ENCODE data around the gene DUSP16.

Gene DUSP16

GRCh38 chr12:12488296-12488695, 74.4 kb downstream of the DUSP16 start:
- Histone ChIP-seq H3K4me1 (peaks cover 0 to 4% (median 0%) of the 10 kb centered on the region in 10 experiments; a peak in 4 of 20 replicates), H3K9ac (no peak overlapping the region), H3K4me2 (no peak overlapping the region), H4K20me1 (no peaks in the 10 kb centered on the region), H3K27ac (no peak overlapping the region), H3K27me3 (no peaks in the 10 kb centered on the region), H3K4me3 (no peak overlapping the region), H3K36me3 (peaks cover 0 to 44% (median 7%) of the 10 kb centered on the region in 11 experiments; a peak in 10 of 22 replicates), H3K9me3 (replicated peaks in 1 of 11) (no peaks in the 10 kb centered on the region)
- no peak for TF ChIP-seq Cebpa-rat (IDR thresholded peaks at IDR 0.05)

- Histone ChIP-seq H4K20me1 (no peaks in the 10 kb centered on the region), H3K27ac (no peak overlapping the region), H3K4me3 (no peak overlapping the region), H3K4me2 (no peak overlapping the region), H3K9me3 (replicated peaks in 1 of 11) (no peaks in the 10 kb centered on the region), H3K9ac (no peak overlapping the region), H3K27me3 (no peaks in the 10 kb centered on the region), H3K4me1 (peaks cover 0 to 12% (median 4%) of the 10 kb centered on the region in 10 experiments; a peak in 9 of 20 replicates), H3K36me3 (peaks cover 0 to 49% (median 7%) of the 10 kb centered on the region in 11 experiments; a peak in 10 of 22 replicates)
- TF ChIP-seq Cebpa-rat (IDR thresholded peaks at IDR 0.05), result no peak
These were observed 75.2 kb downstream of the DUSP16 start for GRCh38 chr12:12487490-12487889.

GRCh38 chr12:12486661-12487240, 75.9 kb downstream of the DUSP16 start:
- H3K4me1 ChIP-seq, result peaks cover 0 to 19% (median 10%) of the 10 kb centered on the region in 10 experiments; a peak in 10 of 20 replicates
- no peaks in the 10 kb centered on the region for H4K20me1 ChIP-seq
- peaks cover 0 to 56% (median 7%) of the 10 kb centered on the region in 11 experiments; a peak in 10 of 22 replicates for H3K36me3 ChIP-seq
- H3K9ac ChIP-seq, result no peak overlapping the region
- TF ChIP-seq Cebpa-rat (IDR thresholded peaks at IDR 0.05), result no peak
- H3K9me3 ChIP-seq (replicated peaks in 1 of 11), result no peaks in the 10 kb centered on the region
- H3K4me2 ChIP-seq, result no peak overlapping the region
- no peaks in the 10 kb centered on the region for H3K27me3 ChIP-seq
- no peak overlapping the region for H3K27ac ChIP-seq
- no peak overlapping the region for H3K4me3 ChIP-seq

GRCh38 chr12:12483438-12483837, 79.2 kb downstream of the DUSP16 start:
- no peak overlapping the region for H3K9ac ChIP-seq
- peak overlapping the region in 2 of 11 experiments; percentile 4 to 49; a peak in 3 of 22 replicates for H3K4me2 ChIP-seq
- no peaks in the 10 kb centered on the region for H3K27me3 ChIP-seq
- no peaks in the 10 kb centered on the region for H3K9me3 ChIP-seq (replicated peaks in 1 of 11)
- H3K4me1 ChIP-seq, result peaks cover 0 to 23% (median 12%) of the 10 kb centered on the region in 10 experiments; a peak in 10 of 20 replicates
- H3K4me3 ChIP-seq, result no peak overlapping the region
- TF ChIP-seq Cebpa-rat (IDR thresholded peaks at IDR 0.05), result no peak
- peaks cover 4 to 74% (median 23%) of the 10 kb centered on the region in 11 experiments; a peak in 18 of 22 replicates for H3K36me3 ChIP-seq
- H4K20me1 ChIP-seq, result no peaks in the 10 kb centered on the region
- H3K27ac ChIP-seq, result no peak overlapping the region

- H3K4me1 ChIP-seq, result peaks cover 0 to 23% (median 12%) of the 10 kb centered on the region in 10 experiments; a peak in 10 of 20 replicates
- peaks cover 4 to 79% (median 27%) of the 10 kb centered on the region in 11 experiments; a peak in 18 of 22 replicates for H3K36me3 ChIP-seq
- peak overlapping the region in 4 of 11 experiments; percentile 3 to 49 (median 32); a peak in 4 of 22 replicates for H3K4me2 ChIP-seq
- H3K9me3 ChIP-seq (replicated peaks in 1 of 11), result no peaks in the 10 kb centered on the region
- H3K27ac ChIP-seq, result no peak overlapping the region
- no peak for TF ChIP-seq Cebpa-rat (IDR thresholded peaks at IDR 0.05)
- H3K9ac ChIP-seq, result no peak overlapping the region
- no peaks in the 10 kb centered on the region for H4K20me1 ChIP-seq
- H3K4me3 ChIP-seq, result no peak overlapping the region
- H3K27me3 ChIP-seq, result no peaks in the 10 kb centered on the region
These were observed 79.7 kb downstream of the DUSP16 start for GRCh38 chr12:12482959-12483358.

GRCh38 chr12:12482150-12482761, 80.4 kb downstream of the DUSP16 start:
- Histone ChIP-seq H3K27ac (no peak overlapping the region), H3K4me3 (no peak overlapping the region), H3K27me3 (no peaks in the 10 kb centered on the region), H3K36me3 (peaks cover 10 to 80% (median 34%) of the 10 kb centered on the region in 11 experiments), H4K20me1 (no peaks in the 10 kb centered on the region), H3K9ac (no peak overlapping the region), H3K4me2 (peak overlapping the region in 5 of 11 experiments; percentile 3 to 49 (median 22); a peak in 7 of 22 replicates), H3K4me1 (peaks cover 0 to 23% (median 12%) of the 10 kb centered on the region in 10 experiments; a peak in 10 of 20 replicates), H3K9me3 (replicated peaks in 1 of 11) (no peaks in the 10 kb centered on the region)
- no peak for TF ChIP-seq Cebpa-rat (IDR thresholded peaks at IDR 0.05)

- no peak overlapping the region for H3K4me3 ChIP-seq
- H3K27me3 ChIP-seq, result no peaks in the 10 kb centered on the region
- no peak overlapping the region for H3K27ac ChIP-seq
- H4K20me1 ChIP-seq, result no peaks in the 10 kb centered on the region
- H3K36me3 ChIP-seq, result peaks cover 16 to 81% (median 39%) of the 10 kb centered on the region in 11 experiments
- no peak for TF ChIP-seq Cebpa-rat (IDR thresholded peaks at IDR 0.05)
- peaks cover 0 to 23% (median 12%) of the 10 kb centered on the region in 10 experiments; a peak in 10 of 20 replicates for H3K4me1 ChIP-seq
- H3K4me2 ChIP-seq, result peak overlapping the region in 3 of 11 experiments; percentile 3 to 49 (median 41); a peak in 4 of 22 replicates
- H3K9ac ChIP-seq, result no peak overlapping the region
- H3K9me3 ChIP-seq (replicated peaks in 1 of 11), result no peaks in the 10 kb centered on the region
These were observed 81.0 kb downstream of the DUSP16 start for GRCh38 chr12:12481631-12482030.

- TF ChIP-seq Cebpa-rat (IDR thresholded peaks at IDR 0.05), result no peak
- Histone ChIP-seq H3K4me3 (no peak overlapping the region), H3K4me2 (no peak overlapping the region), H3K27me3 (no peaks in the 10 kb centered on the region), H3K4me1 (peaks cover 0 to 31% (median 12%) of the 10 kb centered on the region in 10 experiments; a peak in 12 of 20 replicates), H3K9ac (no peak overlapping the region), H3K27ac (no peak overlapping the region), H3K9me3 (replicated peaks in 1 of 11) (no peaks in the 10 kb centered on the region), H3K36me3 (peaks cover 20 to 75% (median 42%) of the 10 kb centered on the region in 11 experiments), H4K20me1 (no peaks in the 10 kb centered on the region)
These were observed 82.6 kb downstream of the DUSP16 start for GRCh38 chr12:12480074-12480473.

- Histone ChIP-seq H3K9ac (no peak overlapping the region), H3K4me1 (peaks cover 0 to 35% (median 10%) of the 10 kb centered on the region in 10 experiments; a peak in 13 of 20 replicates)
- no peak for TF ChIP-seq Cebpa-rat (IDR thresholded peaks at IDR 0.05)
These were observed 85.2 kb downstream of the DUSP16 start for GRCh38 chr12:12477532-12477890.

More at GRCh38 chr12:12477532-12477890, 85.2 kb downstream of the DUSP16 start:
- no peak overlapping the region for H3K4me2 ChIP-seq
- H3K36me3 ChIP-seq, result peaks cover 20 to 65% (median 44%) of the 10 kb centered on the region in 11 experiments
- peaks cover 0 to 6% (median 0%) of the 10 kb centered on the region in 11 experiments; a peak in 4 of 22 replicates for H3K9me3 ChIP-seq (replicated peaks in 1 of 11)
- H3K27ac ChIP-seq, result no peak overlapping the region
- H3K27me3 ChIP-seq, result no peaks in the 10 kb centered on the region
- no peak overlapping the region for H3K4me3 ChIP-seq
- no peaks in the 10 kb centered on the region for H4K20me1 ChIP-seq
